SU-DHL-6 (cell line): ENCODE measurements around the gene CTSK.

Source experiments
- H2AFZ ChIP-seq: fragments of 200-600 bp; sonication (generic); 2 replicates; pipeline ENCODE4 v1.6.1; 2014; ENCODE audit warnings: low read depth, mild to moderate bottlenecking, moderate library complexity, mixed read lengths, antibody characterized with exemption, low read length; ENCODE audit not compliant: severe bottlenecking
- H3F3A ChIP-seq: fragments of 200-600 bp; shearing (Covaris generic); 2 replicates; pipeline ENCODE4 v1.6.0; 2016; ENCODE audit warnings: antibody characterized with exemption, mild to moderate bottlenecking; ENCODE audit not compliant: insufficient read depth
- H3K27ac ChIP-seq: fragments of 200-600 bp; sonication (generic); 2 replicates; pipeline ENCODE4 v1.5.1; 2016; ENCODE audit warnings: low read depth, mild to moderate bottlenecking, low read length, moderate library complexity, mixed read lengths
- H3K27me3 ChIP-seq: fragments of 200-600 bp; sonication (generic), shearing (Covaris generic); 2 replicates; pipeline ENCODE4 v1.6.0; 2014; ENCODE audit warnings: mild to moderate bottlenecking, low read length
- H3K36me3 ChIP-seq: fragments of 200-600 bp; sonication (generic); 2 replicates; pipeline ENCODE4 v1.6.1; 2014; ENCODE audit warnings: mild to moderate bottlenecking, low read length, mixed read lengths
- H3K4me2 ChIP-seq: fragments of 300-600, 200-600 bp; shearing (Covaris generic), sonication (generic); 2 replicates; pipeline ENCODE4 v1.6.0; 2014; ENCODE audit warnings: low read length, low read depth, mild to moderate bottlenecking; ENCODE audit not compliant: poor library complexity, severe bottlenecking
- H3K4me3 ChIP-seq: fragments of 200-600 bp; sonication (generic); 2 replicates; pipeline ENCODE4 v1.5.1; 2014; ENCODE audit warnings: antibody characterized with exemption, low read length, mild to moderate bottlenecking, mixed read lengths; ENCODE audit not compliant: insufficient read depth, poor library complexity, severe bottlenecking
- H3K79me2 ChIP-seq: fragments of 200-600 bp; sonication (generic); 2 replicates; pipeline ENCODE4 v1.6.1; 2014; ENCODE audit warnings: mild to moderate bottlenecking, low read length, moderate library complexity; ENCODE audit not compliant: insufficient read depth
- H3K9ac ChIP-seq: fragments of 200-600 bp; sonication (generic); 2 replicates; pipeline ENCODE4 v1.7.0; 2014; ENCODE audit warnings: mild to moderate bottlenecking, low read length
- H3K9me2 ChIP-seq: fragments of 200-600 bp; sonication (generic); replicated peaks from 2 replicates; pipeline ENCODE4 v1.6.1; 2014; ENCODE audit warnings: low read length; ENCODE audit not compliant: insufficient read depth
- H3K9me3 ChIP-seq: fragments of 200-600 bp; sonication (generic); 2 replicates; pipeline ENCODE4 v1.6.1; 2014; ENCODE audit warnings: low read length, mixed read lengths; ENCODE audit not compliant: insufficient read depth
- H4K20me1 ChIP-seq: fragments of 200-600 bp; sonication (generic); 2 replicates; pipeline ENCODE4 v1.6.1; 2014; ENCODE audit warnings: low read depth, mild to moderate bottlenecking, antibody characterized with exemption, low read length, moderate library complexity, mixed read lengths
- EZH2phosphoT487 ChIP-seq: fragments of 200-600 bp; sonication (generic), shearing (Covaris generic); conservative IDR thresholded peaks from 2 replicates; pipeline ENCODE4 v1.6.1; 2018; ENCODE audit warnings: mild to moderate bottlenecking, antibody characterized with exemption, low read length, moderate library complexity, mixed read lengths
- TF ChIP-seq, protein P1 (sequence below): fragments of 200-600 bp; sonication (generic); IDR thresholded peaks from one replicate; pipeline ENCODE4 v1.5.1; 2017; ENCODE audit warnings: antibody characterized with exemption, mild to moderate bottlenecking, low read length, moderate library complexity; ENCODE audit not compliant: insufficient read depth, poor library complexity, severe bottlenecking

CTSK gene

DNA sequence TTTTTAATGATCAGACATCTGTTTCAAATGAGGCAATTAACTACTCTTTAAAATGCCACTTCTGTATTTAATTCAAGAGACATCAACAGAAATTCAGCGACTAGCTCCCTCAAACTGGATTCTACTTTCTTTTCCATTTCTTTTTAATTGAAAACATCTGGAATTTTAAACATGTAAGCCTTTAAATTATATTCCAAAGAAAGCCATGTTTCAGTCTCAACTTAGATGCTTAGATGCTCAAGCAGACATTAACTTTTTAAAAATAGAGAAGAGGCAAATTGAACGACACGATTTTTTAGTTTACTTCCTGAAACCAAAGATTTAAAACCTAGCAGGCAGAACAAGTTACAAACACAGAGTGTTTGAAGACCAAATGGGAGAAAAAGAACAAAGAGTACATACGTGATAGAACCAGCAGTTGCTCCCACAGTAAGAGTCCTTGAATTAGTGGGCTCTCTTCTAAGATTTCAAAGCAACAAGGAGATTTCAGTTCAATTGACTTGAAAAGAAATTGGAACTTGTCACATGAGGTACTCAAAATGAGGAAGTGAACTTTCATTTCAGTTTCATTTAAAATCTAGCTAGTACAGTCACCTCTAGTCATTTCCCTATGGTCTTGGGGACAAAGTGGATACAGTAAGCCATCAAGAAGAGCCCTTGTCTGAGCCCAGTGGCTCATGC lies 42.6 kb downstream of the CTSK start, which contains the start of gene CTSS:
Gene CTSS (minus strand): TSS at position 483 of the 681 bp plus-strand sequence. CDS start 1,015 bp downstream, outside the sequence.
- peaks cover 14% of the 10 kb centered on the region; the same call in 1 of the 2 replicates for H3K36me3 ChIP-seq
- peak within 1 kb of the TSS; percentile 72 for H3K27ac ChIP-seq
- peak within 1 kb of the TSS; percentile 70 for H3K9ac ChIP-seq
- TF ChIP-seq, protein P1, sequence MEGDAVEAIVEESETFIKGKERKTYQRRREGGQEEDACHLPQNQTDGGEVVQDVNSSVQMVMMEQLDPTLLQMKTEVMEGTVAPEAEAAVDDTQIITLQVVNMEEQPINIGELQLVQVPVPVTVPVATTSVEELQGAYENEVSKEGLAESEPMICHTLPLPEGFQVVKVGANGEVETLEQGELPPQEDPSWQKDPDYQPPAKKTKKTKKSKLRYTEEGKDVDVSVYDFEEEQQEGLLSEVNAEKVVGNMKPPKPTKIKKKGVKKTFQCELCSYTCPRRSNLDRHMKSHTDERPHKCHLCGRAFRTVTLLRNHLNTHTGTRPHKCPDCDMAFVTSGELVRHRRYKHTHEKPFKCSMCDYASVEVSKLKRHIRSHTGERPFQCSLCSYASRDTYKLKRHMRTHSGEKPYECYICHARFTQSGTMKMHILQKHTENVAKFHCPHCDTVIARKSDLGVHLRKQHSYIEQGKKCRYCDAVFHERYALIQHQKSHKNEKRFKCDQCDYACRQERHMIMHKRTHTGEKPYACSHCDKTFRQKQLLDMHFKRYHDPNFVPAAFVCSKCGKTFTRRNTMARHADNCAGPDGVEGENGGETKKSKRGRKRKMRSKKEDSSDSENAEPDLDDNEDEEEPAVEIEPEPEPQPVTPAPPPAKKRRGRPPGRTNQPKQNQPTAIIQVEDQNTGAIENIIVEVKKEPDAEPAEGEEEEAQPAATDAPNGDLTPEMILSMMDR = no peak
- no peak for TF ChIP-seq EZH2phosphoT487
- no peaks in the 10 kb centered on the region for H4K20me1 ChIP-seq
- peak within 1 kb of the TSS; percentile 89 for H3K4me2 ChIP-seq
- H3K9me2 ChIP-seq = no peaks in the 10 kb centered on the region
- no peaks in the 10 kb centered on the region for H3K27me3 ChIP-seq
- H3K4me3 ChIP-seq = peak within 1 kb of the TSS; percentile 88
- peak within 1 kb of the TSS; percentile 93 for H2AFZ ChIP-seq
- peaks cover 50% of the 10 kb centered on the region for H3K79me2 ChIP-seq
- H3F3A ChIP-seq = peaks cover 16% of the 10 kb centered on the region; the same call in 1 of the 2 replicates
- H3K9me3 ChIP-seq = no peaks in the 10 kb centered on the region

DNA sequence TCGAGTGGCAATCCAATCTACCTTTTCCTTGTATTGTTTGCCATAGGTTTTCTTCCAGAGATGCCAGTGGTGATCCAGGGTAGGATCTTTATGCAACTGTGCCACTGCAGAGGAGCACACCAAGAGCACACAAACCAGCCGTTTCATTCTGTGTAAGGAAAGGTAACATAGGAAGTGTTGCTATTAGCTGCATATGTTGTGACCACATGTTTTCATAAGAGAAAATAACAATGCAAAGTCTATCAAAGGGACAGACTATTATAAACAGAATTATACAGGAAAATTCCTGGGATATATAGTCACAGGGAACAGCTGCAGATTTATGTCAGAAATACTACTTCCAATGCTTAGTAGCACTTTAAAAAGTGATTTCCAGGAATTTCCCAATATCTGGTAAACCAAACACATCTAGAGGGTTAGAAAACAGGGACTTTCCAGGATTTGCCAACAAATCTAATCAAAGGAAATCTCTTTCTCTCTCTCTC lies 43.4 kb downstream of the CTSK start:
- Histone ChIP-seq H3K9ac (peak overlapping the region; percentile 70), H3K27ac (peak overlapping the region; percentile 72)

DNA sequence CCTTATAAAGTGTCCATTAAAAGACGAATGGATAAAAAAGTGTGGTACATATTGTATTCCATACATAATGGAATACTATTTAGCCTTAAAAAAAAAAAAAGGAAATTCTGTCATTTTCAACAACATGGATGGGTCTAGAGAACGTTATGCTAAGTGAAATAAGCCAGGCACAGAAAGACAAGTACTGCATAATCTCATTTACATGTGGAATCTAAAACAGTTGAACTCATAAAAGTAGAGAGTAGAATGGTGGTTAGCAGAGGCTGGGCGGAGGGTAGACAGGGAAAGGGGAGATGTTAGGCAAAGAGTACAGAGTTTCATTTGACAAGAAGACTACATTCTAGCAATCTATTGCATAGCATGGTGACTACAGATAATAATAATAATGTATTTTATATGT lies 45.0 kb downstream of the CTSK start:
- peak overlapping the region; percentile 53; the same call in 1 of the 2 replicates for H3K27ac ChIP-seq
- H3K36me3 ChIP-seq = peaks cover 14% of the 10 kb centered on the region; the same call in 1 of the 2 replicates
- H3K9me2 ChIP-seq = no peaks in the 10 kb centered on the region
- H3K4me2 ChIP-seq = peak overlapping the region; percentile 89
- H2AFZ ChIP-seq = no peak overlapping the region
- peaks cover 8% of the 10 kb centered on the region; the same call in 1 of the 2 replicates for H3F3A ChIP-seq
- no peak overlapping the region for H3K4me3 ChIP-seq
- no peaks in the 10 kb centered on the region for H3K9me3 ChIP-seq
- H3K27me3 ChIP-seq = no peaks in the 10 kb centered on the region
- no peaks in the 10 kb centered on the region for H4K20me1 ChIP-seq
- H3K9ac ChIP-seq = no peak overlapping the region
- H3K79me2 ChIP-seq = peaks cover 66% of the 10 kb centered on the region
- TF ChIP-seq EZH2phosphoT487 = no peak
- TF ChIP-seq, protein P1 = no peak

More for the DNA sequence above, 43.4 kb downstream of the CTSK start:
- Histone ChIP-seq H3K79me2 (peaks cover 58% of the 10 kb centered on the region), H3K9me3 (no peaks in the 10 kb centered on the region), H3K4me2 (peak overlapping the region; percentile 89), H3K9me2 (no peaks in the 10 kb centered on the region), H3K4me3 (peak overlapping the region; percentile 88), H4K20me1 (no peaks in the 10 kb centered on the region), H3K36me3 (peaks cover 14% of the 10 kb centered on the region; the same call in 1 of the 2 replicates), H2AFZ (no peak overlapping the region), H3F3A (peaks cover 16% of the 10 kb centered on the region; the same call in 1 of the 2 replicates), H3K27me3 (no peaks in the 10 kb centered on the region)
- TF ChIP-seq, protein P1 = no peak
- no peak for TF ChIP-seq EZH2phosphoT487
